Peyer's patch (tissue), 4 donors: ENCODE measurements around the gene MAN1C1.

Experiments
- CTCF ChIP-seq, 6 experiments: fragments of 450-650 bp in 4 of 6; fragments of 200-600 bp in 2 of 6; sonication (generic) in 1 of 6; IDR thresholded peaks; one replicate each; pipeline ENCODE4 v1.5.1; 2017 to 2019; ENCODE audit warnings: antibody characterized with exemption in 6 of 6, mild to moderate bottlenecking in 3 of 6, moderate library complexity in 1 of 6
- POLR2A ChIP-seq, 2 donors: fragments of 450-650 bp; IDR thresholded peaks; one replicate each; pipeline ENCODE4 v1.5.1; 2017; ENCODE audit warnings: antibody characterized with exemption in 2 of 2, mild to moderate bottlenecking in 2 of 2, moderate library complexity in 2 of 2

GRCh38 chr1:25809929-25810328, 193.3 kb downstream of the MAN1C1 start:
- TF ChIP-seq CTCF (IDR thresholded peaks at IDR 0.05) (no peak), POLR2A (IDR thresholded peaks at IDR 0.05) (no peak)
